ENCODE measurements around the gene LYRM7.

DNA sequence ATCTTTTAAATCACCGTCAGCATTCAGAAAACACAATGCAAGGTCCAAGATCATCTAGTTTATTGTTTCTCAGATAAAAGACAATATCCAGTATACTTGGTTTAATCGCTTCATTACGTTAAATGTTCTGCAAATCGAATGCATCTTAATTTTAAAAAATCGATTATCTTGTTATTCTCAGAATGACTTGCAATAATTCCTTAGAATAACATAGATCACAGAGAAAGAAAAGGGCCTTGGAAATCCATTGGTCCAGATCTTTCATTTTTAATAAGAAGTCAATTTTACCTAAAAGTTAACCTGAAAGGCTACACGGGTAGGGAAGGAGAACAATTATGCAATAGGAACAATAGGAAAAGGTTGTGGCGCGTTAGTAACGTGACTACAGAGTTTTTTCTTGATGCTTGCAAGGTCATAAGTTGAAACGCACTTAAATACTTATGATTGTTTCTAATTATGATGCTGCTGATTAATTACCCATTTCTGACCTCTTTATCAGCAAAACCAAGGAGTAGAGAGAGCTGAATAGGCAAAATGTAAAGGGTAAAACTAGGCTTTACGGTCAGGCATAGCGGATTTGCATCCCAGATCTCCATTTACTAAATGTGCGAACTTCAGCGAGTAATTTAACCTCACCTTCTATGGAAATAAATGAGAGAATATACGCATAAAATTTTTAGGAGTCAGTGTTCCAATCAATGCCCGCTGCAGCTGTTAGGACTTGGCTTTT is 769 bp upstream of the LYRM7 start:
- TF ChIP-seq TARDBP (IDR thresholded peaks at IDR 0.05) = no peak
- TF ChIP-seq SP1 (IDR thresholded peaks at IDR 0.05) = no peak

Measured in HEK293T (cell line).